Activated naive CD4-positive, alpha-beta T cell (primary cell): Measurements from ENCODE around the gene IGF1.
"Not testable (repeated sequence)": the region's sequence is repeated elsewhere in the genome, so short reads cannot be mapped to it uniquely, and the experiment has no call there.

Source experiments
- DNase-seq, 4 experiments: peaks; one replicate each; lab custom pipeline; 2025; lab: John Stamatoyannopoulos, UW

Gene IGF1

GRCh38 chr12:102379346-102380162 is 100.8 kb downstream of the IGF1 start:
- DNase-seq: no peak

DNA sequence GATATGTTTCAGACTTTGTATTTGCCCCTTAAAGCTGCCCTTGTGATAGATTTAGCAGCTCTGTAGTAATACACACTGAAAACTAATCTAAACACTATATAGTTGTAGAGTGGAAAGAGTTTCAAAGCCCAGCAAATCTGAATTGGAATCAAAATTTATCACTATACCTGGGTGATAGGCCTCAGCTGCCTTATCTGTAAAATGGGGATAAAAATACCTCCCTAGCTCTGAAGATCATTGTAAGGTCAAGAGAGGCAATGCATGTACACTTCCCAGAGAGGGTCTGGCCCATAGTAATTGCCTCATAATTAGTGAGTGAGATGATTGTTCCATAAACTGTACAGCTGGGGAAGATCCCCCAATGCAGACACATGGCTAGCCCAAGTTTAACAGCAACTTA is 103.6 kb downstream of the IGF1 start:
- no peak for DNase-seq

- DNase-seq: no peak
These were observed 104.1 kb downstream of the IGF1 start for GRCh38 chr12:102376181-102376747.

- no peak for DNase-seq
These were observed 106.2 kb downstream of the IGF1 start for GRCh38 chr12:102374190-102374589.

GRCh38 chr12:102372087-102372486 is 108.3 kb downstream of the IGF1 start:
- DNase-seq: no peak

- DNase-seq: no peak
These were observed 109.2 kb downstream of the IGF1 start for GRCh38 chr12:102371165-102371564.

- DNase-seq: no peak
These were observed 110.5 kb downstream of the IGF1 start for GRCh38 chr12:102369876-102370275.

DNA sequence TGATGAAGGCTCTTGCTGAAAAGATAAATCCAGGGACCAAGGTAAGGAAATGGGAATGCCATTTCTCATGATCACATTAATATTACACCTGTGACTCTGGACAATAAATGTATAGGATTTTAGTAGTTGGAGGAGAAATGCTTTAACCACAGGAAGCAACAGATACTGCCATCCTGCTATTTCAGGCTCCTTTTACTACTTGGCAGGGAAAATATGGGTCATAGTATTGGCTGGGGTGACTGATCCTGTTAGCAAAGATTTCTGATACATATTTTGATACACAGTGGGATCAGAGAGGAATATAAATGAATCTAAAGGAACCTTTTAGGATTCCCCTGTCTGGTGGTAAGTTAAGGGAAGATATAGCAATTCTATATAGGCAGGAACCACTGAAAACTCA is 115.0 kb downstream of the IGF1 start:
- no peak for DNase-seq

DNA sequence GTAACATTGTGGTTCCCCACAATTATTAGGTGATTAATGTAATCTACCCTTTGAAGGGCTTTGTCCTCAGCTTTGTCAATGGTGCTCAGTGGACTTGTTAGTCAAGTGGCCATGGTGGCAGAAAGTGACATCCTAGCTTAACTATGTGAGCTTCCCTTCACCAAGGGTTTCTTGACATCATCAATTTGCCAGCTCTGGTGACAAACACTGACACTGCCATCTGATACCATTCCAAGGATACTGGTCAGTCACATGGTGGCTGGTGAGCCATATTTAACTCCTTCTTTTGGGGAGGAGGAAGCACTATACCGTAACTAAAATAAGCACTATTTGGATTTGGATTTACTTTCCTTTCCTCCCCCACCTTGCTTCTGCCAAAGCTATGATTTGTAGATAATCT is 115.7 kb downstream of the IGF1 start:
- no peak for DNase-seq

GRCh38 chr12:102356690-102357089 is 123.7 kb downstream of the IGF1 start:
- no peak for DNase-seq

DNA sequence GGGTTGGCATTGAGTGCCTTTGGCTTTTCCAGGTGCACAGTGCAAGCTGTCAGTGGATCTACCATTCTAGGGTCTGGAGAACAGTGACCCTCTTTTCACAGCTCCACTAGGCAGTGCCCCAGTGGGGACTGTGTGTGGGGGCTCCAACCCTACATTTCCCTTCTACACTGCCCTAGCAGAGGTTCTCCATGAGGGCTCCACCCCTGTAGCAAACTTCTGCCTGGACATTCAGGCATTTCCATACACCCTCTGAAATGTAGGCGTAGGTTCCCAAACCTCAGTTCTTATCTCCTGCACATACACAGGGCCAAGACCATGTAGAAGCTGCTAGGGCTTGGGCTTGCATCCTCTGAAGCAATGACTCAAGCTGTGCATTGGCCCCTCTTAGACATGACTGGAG is 126.1 kb downstream of the IGF1 start:
- DNase-seq: not testable (repeated sequence)

GRCh38 chr12:102351322-102351721 is 129.0 kb downstream of the IGF1 start:
- no peak for DNase-seq

GRCh38 chr12:102350070-102350469 is 130.3 kb downstream of the IGF1 start:
- DNase-seq: no peak

GRCh38 chr12:102349079-102349478 is 131.3 kb downstream of the IGF1 start:
- DNase-seq: no peak

DNA sequence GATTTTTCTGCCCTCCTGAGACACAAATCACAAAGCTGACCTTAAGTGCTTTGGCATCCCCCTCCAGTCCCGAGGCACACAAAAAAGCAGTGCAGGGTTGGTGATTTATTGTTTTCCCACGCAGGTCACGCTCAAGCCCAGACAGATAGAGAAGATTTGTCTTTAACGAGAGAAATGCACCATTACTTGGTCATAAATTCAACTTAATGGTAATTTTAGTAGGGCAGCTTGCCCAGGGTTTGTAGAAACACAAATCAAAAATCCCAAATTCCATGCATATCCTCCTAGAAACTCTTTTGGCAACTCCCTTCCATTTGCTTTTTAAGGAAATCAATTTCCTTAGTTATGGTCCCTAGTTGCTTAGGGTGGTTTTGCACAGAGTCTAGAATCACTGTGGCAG is 132.6 kb downstream of the IGF1 start:
- no peak for DNase-seq
